ENCODE measurements around the gene OPCML.

Gene OPCML

GRCh38 chr11:132872211-132872610 is 660.1 kb downstream of the OPCML start:
- no peak for FAIRE-seq

- FAIRE-seq, result no peak
Observed at GRCh38 chr11:132866783-132867545, 665.3 kb downstream of the OPCML start.

GRCh38 chr11:132865623-132866022 is 666.7 kb downstream of the OPCML start:
- no peak for FAIRE-seq

GRCh38 chr11:132864811-132865576 is 667.3 kb downstream of the OPCML start:
- FAIRE-seq, result no peak

GRCh38 chr11:132862933-132863332 is 669.4 kb downstream of the OPCML start:
- FAIRE-seq, result no peak

GRCh38 chr11:132862137-132862536 is 670.2 kb downstream of the OPCML start:
- FAIRE-seq, result no peak

GRCh38 chr11:132859306-132859705 is 673.0 kb downstream of the OPCML start:
- FAIRE-seq, result no peak

GRCh38 chr11:132858223-132858622 is 674.1 kb downstream of the OPCML start:
- FAIRE-seq, result no peak

GRCh38 chr11:132856032-132856431 is 676.3 kb downstream of the OPCML start:
- FAIRE-seq, result no peak

- no peak for FAIRE-seq
Observed at GRCh38 chr11:132855516-132855915, 676.8 kb downstream of the OPCML start.

- FAIRE-seq, result no peak
Observed at GRCh38 chr11:132853886-132854285, 678.4 kb downstream of the OPCML start.

- no peak for FAIRE-seq
Observed at GRCh38 chr11:132852361-132852760, 679.9 kb downstream of the OPCML start.

- FAIRE-seq, result no peak
Observed at GRCh38 chr11:132851247-132851646, 681.1 kb downstream of the OPCML start.

GRCh38 chr11:132850266-132850665 is 682.0 kb downstream of the OPCML start:
- no peak for FAIRE-seq

GRCh38 chr11:132848336-132848735 is 684.0 kb downstream of the OPCML start:
- no peak for FAIRE-seq

- no peak for FAIRE-seq
Observed at GRCh38 chr11:132846075-132846474, 686.2 kb downstream of the OPCML start.

GRCh38 chr11:132844956-132845696 is 687.2 kb downstream of the OPCML start:
- FAIRE-seq, result no peak

- no peak for FAIRE-seq
Observed at GRCh38 chr11:132840660-132841059, 691.6 kb downstream of the OPCML start.

GRCh38 chr11:132840191-132840590 is 692.1 kb downstream of the OPCML start:
- no peak for FAIRE-seq

- FAIRE-seq, result no peak
Observed at GRCh38 chr11:132839236-132839945, 692.9 kb downstream of the OPCML start.

- FAIRE-seq, result no peak
Observed at GRCh38 chr11:132838627-132839026, 693.7 kb downstream of the OPCML start.

GRCh38 chr11:132831272-132831671 is 701.0 kb downstream of the OPCML start:
- FAIRE-seq, result no peak

GRCh38 chr11:132824642-132825041 is 707.7 kb downstream of the OPCML start:
- no peak for FAIRE-seq
